Measurements from ENCODE around the gene C21orf58. TPM values are rescaled to one million over a fixed set of nuclear protein-coding genes. Genes with fewer than 3 reads are reported as not detected.

C21orf58 gene
- polyA plus RNA-seq, 1 of the 3 experiments (the other 2 are of a cell fraction): 9.7 TPM

- no peak for TF ChIP-seq CHD2 (IDR thresholded peaks at IDR 0.05; ENCODE audit: low read length, partially characterized antibody)
- TF ChIP-seq MXI1 (IDR thresholded peaks at IDR 0.05; ENCODE audit: low read depth, low read length): no peak
- TF ChIP-seq PBX3 (IDR thresholded peaks at IDR 0.05): no peak
- no peak for TF ChIP-seq NRF1 (IDR thresholded peaks at IDR 0.05; ENCODE audit: low read depth, low read length)
Measured at GRCh38 chr21:46285206-46285661, 38.4 kb downstream of the C21orf58 start, which contains the start of gene MCM3AP (continued).

- Histone ChIP-seq H3K9me2 (no peaks in the 10 kb centered on the region), H3K4me3 (ENCODE audit: low read depth in 2 of 2, low read length in 1 of 2) (peak overlapping the region; percentile 72 to 77), H3K4me1 (ENCODE audit: control insufficient read depth in 1 of 2, insufficient read depth in 2 of 2, low read depth in 1 of 2, low read length in 1 of 2) (peaks cover 21 to 25% of the 10 kb centered on the region in 2 experiments), H4K20me1 (ENCODE audit: insufficient read depth) (peaks cover 13% of the 10 kb centered on the region; the same call in 1 of the 2 replicates), H2AFZ (ENCODE audit: low read depth) (no peak overlapping the region), H3K27me3 (ENCODE audit: insufficient read depth) (no peaks in the 10 kb centered on the region), H3K9me3 (no peaks in the 10 kb centered on the region), H3F3A (replicated peaks; ENCODE audit: insufficient read depth) (peaks cover 14% of the 10 kb centered on the region), H3K9ac (peak overlapping the region; percentile 95), H3K36me3 (replicated peaks in 1 of 2; ENCODE audit: control insufficient read depth in 1 of 2, insufficient read depth in 2 of 2, low read length in 1 of 2) (peaks cover 29 to 35% of the 10 kb centered on the region in 2 experiments), H3K27ac (ENCODE audit: low read depth in 2 of 2, low read length in 1 of 2) (peak overlapping the region in 1 of 2 experiments; percentile 86; a peak in 2 of 4 replicates), H3K79me2 (ENCODE audit: insufficient read depth) (peaks cover 84% of the 10 kb centered on the region), H3K4me2 (peak overlapping the region; percentile 72)
- 92% methylated on average over 1 of the region's 1 CpG for WGBS (ENCODE audit: low lambda C conversion rate)
- ChIA-PET CTCF (interaction anchor here (0.8 to 2.0 kb wide), 4 partner anchors 10 to 131 kb away, joined by 3 to 5 read pairs (median 3); no protein-coding TSS in a partner anchor), POLR2A (no interaction called here)
- no peak for TF ChIP-seq RCOR1 (IDR thresholded peaks at IDR 0.05; ENCODE audit: low read length)
- no peak for DNase-seq
Measured at GRCh38 chr21:46284733-46285132, 38.9 kb downstream of the C21orf58 start.

GRCh38 chr21:46284077-46284644 is 39.5 kb downstream of the C21orf58 start:
- Histone ChIP-seq H3K27me3 (ENCODE audit: insufficient read depth) (no peaks in the 10 kb centered on the region), H3K9me2 (no peaks in the 10 kb centered on the region), H3K27ac (ENCODE audit: low read depth in 2 of 2, low read length in 1 of 2) (no peak overlapping the region), H3K9me3 (no peaks in the 10 kb centered on the region), H4K20me1 (ENCODE audit: insufficient read depth) (peaks cover 16% of the 10 kb centered on the region; the same call in 1 of the 2 replicates), H3F3A (replicated peaks; ENCODE audit: insufficient read depth) (peaks cover 14% of the 10 kb centered on the region), H3K4me3 (ENCODE audit: low read depth in 2 of 2, low read length in 1 of 2) (peak overlapping the region; percentile 6 to 38; a peak in 3 of 4 replicates), H3K4me2 (peak overlapping the region; percentile 72), H3K36me3 (replicated peaks in 1 of 2; ENCODE audit: control insufficient read depth in 1 of 2, insufficient read depth in 2 of 2, low read length in 1 of 2) (peaks cover 35 to 40% of the 10 kb centered on the region in 2 experiments), H3K79me2 (ENCODE audit: insufficient read depth) (peaks cover 86% of the 10 kb centered on the region), H3K4me1 (ENCODE audit: control insufficient read depth in 1 of 2, insufficient read depth in 2 of 2, low read depth in 1 of 2, low read length in 1 of 2) (peaks cover 21 to 25% of the 10 kb centered on the region in 2 experiments), H2AFZ (ENCODE audit: low read depth) (no peak overlapping the region), H3K9ac (peak overlapping the region; percentile 5; the same call in 1 of the 2 replicates)
- no peak for DNase-seq
- CTCF ChIA-PET: interaction anchor here (0.7 to 2.0 kb wide), 5 partner anchors 9 to 385 kb away, joined by 3 to 5 read pairs (median 3); no protein-coding TSS in a partner anchor
- POLR2A ChIA-PET: no interaction called here
- 91% methylated on average over 15 of the region's 15 CpGs for WGBS (ENCODE audit: low lambda C conversion rate)
- no peak for TF ChIP-seq MXI1 (IDR thresholded peaks at IDR 0.05; ENCODE audit: low read depth, low read length)
- no peak for TF ChIP-seq USF1 (IDR thresholded peaks at IDR 0.05; ENCODE audit: borderline replicate concordance, low read depth)
- no peak for TF ChIP-seq SIN3A (IDR thresholded peaks at IDR 0.05; ENCODE audit: borderline replicate concordance, low read depth, low read length)
- TF ChIP-seq RFX5 (IDR thresholded peaks at IDR 0.05; ENCODE audit: low read length): no peak
- TF ChIP-seq ZBTB33 (IDR thresholded peaks at IDR 0.05; ENCODE audit: borderline replicate concordance, low read depth): no peak
- no peak for TF ChIP-seq MEF2A (IDR thresholded peaks at IDR 0.05; ENCODE audit: borderline replicate concordance, low read depth)
- no peak for TF ChIP-seq PBX3 (IDR thresholded peaks at IDR 0.05)
- no peak for TF ChIP-seq CTCF (IDR thresholded peaks at IDR 0.05)
- TF ChIP-seq SMC3 (IDR thresholded peaks at IDR 0.05; ENCODE audit: low read depth, low read length): no peak
- no peak for TF ChIP-seq GABPA (IDR thresholded peaks at IDR 0.05; ENCODE audit: low read depth)
- no peak for TF ChIP-seq EZH2phosphoT487 (IDR thresholded peaks at IDR 0.05; ENCODE audit: borderline replicate concordance, low read depth)
- no peak for TF ChIP-seq TCF12 (IDR thresholded peaks at IDR 0.05)
- no peak for TF ChIP-seq ELF1 (IDR thresholded peaks at IDR 0.05)
- TF ChIP-seq TAF1 (IDR thresholded peaks at IDR 0.05; ENCODE audit: borderline replicate concordance, low read depth, low read length): no peak
- TF ChIP-seq GATA2 (CRISPR knock-in tag; IDR thresholded peaks at IDR 0.05): no peak
